RPMI8226 (cell line): ENCODE data around the gene RGPD8.
"Not testable (repeated sequence)": the region's sequence is repeated elsewhere in the genome, so short reads cannot be mapped to it uniquely, and the experiment has no call there.

Experiments used
- DNase-seq: peaks from one replicate; pipeline ENCODE4 v3.0.0-alpha.2; 2015

The RGPD8 gene

DNA sequence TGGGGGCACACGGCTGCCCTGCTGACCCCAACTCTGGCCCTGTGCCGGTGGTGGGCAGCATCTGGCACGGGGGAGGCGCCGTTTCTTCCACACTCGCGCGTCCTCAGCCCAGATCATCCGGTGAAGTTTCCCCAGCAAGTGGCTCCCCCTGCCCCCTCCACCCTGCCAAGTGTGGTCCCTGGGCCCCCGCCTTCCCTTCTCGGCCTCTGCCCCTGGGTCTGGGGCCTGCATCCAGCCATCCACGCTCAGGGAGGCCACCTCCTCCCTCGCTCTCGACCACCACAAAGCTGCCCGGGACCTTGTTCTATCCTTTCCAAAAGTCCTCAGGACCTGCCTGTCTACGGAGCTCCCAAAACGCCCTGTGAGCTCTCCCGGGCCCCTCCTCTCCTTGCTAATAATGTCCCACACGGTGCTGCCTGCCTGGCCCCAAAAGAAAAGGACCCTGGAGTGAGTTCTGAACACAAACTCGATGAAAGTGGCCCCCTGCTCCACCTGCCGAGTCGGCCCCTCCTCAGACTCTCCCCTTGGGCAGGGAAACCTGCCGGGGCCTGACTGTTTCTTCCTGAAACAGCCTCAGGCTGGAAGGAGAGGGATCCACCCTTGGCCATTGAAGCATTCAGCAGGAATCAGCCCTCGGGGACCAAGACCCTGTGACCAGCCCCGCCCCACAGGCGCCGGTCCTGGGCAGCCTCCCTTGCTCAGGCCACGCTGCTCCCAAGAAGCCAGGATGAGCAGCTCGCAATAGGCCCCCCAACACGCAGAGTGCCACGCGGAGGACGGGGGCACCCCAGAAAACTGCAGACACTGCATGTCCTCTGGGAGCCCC, 1.7 kb upstream of the RGPD8 start:
- DNase-seq, result not testable (repeated sequence)

DNA sequence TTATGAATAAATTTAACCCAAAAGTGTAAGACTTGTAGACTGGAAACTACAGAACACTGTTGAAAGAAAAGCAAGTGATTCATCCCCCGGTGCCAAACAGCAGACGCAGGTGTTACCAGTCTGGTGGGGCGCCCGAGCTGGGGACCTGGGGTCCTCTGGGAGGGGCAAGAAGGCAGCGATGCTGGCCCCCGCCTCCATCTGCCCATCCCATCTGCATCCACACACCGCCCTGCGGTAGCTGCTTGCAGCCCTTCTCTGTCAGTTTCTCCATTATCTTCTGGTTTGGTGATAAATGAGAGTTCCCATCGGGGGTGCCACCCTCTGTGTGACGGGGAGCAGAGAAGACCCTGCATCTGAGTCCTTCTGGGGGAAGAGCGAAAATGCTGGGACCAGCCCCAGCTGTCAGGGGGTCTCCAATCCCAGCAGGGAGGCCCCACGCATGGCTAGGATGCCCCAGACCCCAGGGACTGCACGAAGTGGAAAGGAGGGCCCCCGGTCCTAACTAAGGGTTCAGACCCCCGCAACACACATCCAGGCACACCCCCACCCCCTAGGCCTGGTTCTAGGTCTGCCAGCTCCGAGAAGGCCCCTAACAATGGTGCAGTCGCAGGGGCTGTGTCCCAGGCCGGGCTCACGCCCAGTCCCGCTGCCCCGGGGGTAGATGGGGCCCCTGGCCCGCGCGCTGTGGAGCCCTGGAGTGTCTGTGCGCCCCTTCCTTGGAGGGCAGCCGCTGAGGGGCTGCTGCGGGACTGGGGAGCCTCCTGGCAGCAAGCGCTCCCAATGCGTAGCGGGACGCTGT, 686 bp upstream of the RGPD8 start:
- no peak for DNase-seq

DNA sequence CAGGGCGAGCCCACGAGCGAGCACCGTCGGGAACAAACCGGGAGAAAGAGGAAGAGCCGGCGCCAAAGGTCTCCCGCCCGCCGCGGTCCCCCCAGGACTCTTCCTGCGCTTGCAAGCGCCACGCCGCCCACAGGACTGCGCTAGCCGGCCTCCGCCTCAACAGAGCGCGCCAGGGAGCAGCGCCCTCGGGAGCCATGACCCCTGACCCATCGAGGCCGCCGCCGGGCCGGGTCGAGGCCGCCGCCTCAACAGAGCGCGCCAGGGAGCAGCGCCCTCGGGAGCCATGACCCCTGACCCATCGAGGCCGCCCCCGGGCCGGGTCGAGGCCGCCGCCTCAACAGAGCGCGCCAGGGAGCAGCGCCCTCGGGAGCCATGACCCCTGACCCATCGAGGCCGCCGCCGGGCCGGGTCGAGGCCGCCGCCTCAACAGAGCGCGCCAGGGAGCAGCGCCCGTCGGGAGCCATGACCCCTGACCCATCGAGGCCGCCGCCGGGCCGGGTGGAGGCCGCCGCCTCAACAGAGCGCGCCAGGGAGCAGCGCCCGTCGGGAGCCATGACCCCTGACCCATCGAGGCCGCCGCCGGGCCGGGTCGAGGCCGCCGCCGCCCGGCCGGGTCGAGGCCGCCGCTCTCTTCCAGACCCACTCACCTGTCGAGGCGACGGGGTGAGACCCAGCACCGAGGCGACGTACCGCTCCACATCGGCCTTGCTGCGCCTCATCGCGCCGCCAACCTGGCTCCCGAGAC, 538 bp downstream of the RGPD8 start:
- DNase-seq, result not testable (repeated sequence)

DNA sequence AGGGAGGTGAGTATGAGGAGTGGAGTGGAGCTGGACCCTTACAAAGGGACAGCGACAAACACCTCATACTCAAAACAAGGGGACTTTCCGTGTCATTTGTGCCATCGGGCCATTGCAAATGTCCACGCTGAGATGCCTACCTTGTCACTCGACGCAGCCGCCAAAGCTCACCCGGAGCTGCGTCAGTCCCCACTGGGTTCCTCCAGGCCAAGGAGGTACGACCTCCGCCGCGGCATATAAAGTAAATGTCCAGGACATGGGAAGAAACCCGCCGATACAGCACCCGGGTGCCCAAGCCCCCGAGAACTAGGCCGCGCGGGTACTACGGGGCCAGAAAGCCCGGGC, 1.1 kb downstream of the RGPD8 start:
- not testable (repeated sequence) for DNase-seq

DNA sequence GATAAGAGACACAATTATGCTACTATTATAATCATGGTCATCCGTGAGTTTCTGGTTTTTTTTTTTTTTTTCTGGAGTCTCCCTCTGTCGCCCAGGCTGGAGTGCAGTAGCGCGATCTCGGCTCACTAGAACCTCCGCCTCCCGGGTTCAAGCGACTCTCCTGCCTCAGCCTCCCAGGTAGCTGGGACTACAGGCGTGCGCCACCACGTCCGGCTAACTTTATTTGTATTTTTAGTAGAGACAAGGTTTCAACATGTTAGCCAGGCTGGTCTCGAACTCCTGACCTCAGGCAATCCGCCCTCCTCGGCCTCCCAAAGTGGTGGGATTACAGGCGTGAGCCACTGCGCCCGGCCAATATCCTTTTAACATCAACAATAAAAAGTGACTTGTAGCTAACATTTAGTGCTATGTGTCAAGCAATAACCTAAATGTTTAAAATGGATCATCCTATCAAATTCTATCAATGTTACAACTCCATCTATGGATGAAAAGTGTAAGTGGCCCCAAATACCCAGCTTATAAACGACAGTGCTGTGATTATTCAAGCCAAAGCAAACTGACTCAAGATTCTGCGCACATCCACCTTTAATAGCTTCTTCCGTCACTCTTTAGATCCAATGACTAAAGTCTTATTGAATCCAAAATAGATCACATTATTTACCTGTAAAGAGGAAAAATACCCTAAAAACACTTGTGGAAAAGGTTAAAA, 1.7 kb downstream of the RGPD8 start:
- not testable (repeated sequence) for DNase-seq

DNA sequence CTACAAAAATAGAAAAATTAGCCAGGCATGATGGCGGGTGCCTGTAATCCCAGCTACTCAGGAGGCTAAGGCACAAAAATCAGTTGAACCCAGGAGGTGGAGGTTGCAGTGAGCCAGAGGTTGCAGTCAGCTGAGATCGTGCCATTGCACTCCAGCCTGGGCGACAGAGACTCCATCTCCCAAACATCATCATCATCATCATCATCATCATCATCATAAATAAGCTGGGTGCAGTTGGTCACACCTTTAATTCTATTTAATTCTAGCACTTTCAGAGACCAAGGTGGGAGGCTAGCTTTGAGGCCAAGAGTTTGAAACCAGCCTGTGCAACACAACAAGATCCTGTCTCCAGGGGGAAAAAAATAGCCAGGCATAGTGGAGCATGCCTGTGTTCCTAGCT, 8.9 kb downstream of the RGPD8 start:
- not testable (repeated sequence) for DNase-seq

DNA sequence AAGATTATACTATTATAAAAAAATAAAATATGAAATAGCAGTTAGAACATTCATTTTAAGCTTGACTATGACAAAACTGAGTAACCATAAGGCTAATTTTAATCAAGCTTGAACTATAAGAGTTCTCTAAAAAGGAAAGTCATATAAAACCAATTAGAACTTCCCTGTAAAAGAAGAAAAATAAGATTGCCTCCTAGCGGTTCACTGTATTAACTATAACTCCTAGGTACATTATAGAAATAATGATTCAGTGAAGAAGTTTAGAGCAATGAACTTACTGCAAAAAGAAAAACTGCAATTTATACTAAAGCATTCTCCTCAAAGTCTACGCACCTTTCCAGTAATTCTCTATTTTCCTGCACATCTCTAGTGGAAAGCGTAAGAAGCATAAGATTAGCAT, 16.6 kb downstream of the RGPD8 start:
- not testable (repeated sequence) for DNase-seq

DNA sequence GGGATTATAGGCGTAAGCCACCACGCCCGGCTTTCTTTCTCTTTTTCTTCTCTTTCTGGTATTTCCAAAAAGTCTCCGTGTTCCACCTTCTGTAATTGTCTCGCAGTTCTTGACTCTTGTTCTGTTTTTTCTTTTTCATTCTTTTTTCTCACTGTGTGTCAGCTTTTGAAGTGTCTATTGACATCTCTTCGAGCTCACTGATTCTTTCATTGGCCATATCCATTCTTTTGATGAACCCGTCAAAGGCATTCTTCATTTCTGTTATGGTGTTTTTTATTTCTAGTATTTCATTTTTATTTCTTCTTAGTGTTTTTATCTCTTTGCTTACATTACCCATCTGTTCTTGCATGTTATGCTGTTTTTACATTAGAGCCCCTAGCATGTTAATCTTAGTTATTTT, 73.4 kb downstream of the RGPD8 start:
- not testable (repeated sequence) for DNase-seq

DNA sequence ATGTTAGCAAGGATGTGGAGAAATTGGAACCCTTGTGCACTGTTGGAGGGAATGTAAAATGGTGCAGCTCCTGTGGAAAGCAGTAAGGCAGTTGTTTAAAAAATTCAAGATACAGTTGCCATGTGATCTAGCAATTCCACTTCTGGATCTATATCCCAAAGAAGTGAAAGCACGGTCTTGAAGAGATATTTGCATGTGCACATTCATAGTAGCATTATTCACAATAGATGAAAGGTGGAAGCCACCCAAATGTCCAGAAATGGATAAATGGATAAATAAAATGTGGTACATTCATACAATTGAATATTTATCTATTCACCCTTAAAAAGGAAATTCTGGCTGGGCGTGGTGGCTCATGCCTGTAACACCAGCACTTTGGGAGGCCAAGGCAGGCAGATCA, 79.1 kb downstream of the RGPD8 start:
- DNase-seq, result not testable (repeated sequence)

DNA sequence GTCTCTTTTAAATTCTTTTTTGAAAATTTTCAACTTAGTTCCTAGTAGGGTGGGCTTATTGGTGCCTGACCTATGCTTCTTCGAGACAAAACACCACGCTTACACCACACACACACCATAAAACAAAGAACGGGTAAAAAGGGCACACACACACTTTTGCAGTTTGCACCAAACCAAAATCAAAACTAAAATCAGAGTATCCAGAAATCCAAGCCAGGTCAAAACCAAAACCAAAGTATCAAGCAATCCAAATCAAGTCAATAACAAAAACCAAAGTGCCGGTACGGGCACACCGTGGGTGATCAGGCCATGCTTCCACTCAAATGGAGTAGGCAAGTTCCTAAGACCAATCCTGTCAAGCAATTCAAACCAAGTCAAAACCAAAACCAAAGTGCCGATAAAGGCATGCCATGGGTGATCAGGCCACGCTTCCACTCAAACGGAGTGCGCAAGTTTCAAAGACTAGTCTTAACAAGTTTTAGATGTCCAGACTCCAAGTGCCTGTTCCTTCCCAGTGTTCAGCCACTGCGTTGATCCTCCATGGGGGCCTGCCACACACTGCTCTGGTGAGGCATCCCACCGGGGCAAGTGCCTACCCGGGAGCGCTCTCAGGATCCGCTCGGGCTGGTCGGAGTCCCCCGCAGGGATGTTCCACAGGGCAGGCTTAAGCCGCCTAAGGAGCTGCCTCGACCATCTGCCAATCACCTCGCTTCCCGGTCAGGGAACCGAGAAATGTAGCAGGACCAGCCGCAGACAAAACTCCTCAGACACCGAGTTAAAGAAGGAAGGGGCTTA, 80.4 kb downstream of the RGPD8 start:
- not testable (repeated sequence) for DNase-seq

DNA sequence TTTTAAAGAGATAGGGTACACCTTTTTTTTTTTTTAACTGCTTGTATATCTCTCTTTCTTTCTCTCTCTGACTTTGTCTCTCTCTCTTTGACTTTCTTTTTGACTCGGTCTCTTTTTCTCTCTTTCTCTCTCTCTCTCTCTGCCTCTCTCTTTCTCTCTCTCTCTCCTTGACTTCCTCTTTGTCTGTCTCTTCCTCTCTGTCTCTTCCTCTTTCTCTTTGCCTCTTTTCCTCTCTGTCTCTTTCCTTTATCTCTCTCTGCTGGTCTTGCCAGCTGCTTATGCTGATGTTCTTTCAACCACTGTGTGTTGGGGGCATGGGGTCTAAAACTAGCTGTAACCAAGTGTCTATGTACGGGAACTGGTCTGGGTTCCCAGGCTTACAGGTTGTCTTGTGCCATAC, 81.2 kb downstream of the RGPD8 start:
- DNase-seq, result not testable (repeated sequence)

DNA sequence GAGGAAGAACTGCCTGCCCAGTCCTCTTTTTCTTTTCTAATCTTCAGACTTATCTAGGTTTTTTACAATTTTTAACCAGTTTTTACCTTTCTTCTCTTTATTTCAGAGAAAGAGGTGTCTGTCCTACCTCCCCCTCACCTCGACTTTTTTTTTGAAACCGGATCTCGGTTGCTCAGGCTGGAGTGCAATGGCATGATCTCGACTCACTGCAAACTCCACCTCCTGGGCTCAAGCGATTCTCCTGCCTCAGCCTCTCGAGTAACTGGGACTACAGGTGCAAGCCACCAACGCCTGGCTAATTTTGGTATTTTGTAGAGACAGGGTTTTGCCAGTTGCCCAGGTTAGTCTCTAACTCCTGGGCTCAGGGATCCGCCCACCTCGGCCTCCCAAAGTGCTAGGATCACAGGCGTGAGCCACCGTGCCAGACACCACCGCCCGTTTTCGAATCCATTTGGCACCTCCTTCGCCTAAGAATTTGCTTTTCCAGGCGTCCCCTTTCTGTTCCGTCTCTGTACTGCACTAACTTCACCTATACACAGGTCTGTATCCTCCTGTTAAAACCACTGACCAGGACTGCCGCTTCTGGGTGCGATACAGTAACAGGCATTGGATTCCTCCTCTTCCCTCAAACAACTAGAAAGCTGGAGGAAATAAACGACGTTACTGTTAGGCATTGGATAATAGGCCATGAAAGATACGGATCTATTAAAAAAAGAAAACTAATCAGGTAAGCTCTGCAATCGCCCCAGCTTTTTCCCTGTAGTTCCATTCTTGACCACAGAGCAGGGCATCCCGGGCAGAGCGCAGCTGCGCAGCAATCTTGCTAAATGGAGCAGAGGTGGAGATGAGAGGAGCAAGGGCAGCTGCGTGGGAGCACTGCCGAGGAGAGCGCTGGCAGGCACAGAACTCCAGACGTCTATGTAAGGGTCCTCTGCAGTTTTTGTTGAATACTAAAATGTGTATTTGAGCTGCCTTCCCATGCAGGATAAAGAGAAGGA, 88.1 kb downstream of the RGPD8 start:
- DNase-seq, result no peak

DNA sequence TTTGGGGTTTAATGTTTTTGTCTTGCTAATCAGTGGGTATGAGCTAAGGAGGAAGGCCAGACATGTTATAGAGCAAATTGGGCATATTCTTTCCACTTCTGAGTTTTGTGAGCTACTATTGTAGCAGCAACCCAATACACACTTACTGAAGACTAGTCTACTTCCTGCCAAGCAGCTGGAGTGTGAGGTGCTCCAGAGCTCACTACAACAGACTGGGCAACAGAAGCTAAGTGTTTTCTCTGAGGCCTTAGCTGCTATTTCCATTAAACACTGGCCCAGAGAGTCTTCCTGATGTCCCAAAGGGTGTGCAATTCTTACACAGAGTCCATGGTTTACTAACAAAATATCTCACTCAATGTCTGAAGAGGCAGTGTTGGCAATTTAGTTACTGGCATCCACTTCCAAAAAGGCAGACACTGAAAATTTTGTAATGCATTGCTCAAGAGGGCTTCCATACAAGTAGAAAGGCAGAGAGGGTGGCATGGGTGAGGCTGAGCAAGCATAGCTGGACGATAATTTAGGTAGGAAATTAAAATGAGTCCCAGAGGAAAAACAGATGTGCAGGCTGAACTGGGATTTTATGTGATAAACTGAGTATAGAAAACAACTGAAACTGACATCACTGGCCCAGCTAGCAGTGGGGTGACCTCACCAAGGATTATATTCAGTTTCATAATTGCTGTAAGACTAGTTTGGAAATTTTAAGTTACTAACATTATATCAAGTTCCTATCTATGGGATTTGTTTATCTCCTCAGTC, 89.4 kb downstream of the RGPD8 start:
- no peak for DNase-seq

DNA sequence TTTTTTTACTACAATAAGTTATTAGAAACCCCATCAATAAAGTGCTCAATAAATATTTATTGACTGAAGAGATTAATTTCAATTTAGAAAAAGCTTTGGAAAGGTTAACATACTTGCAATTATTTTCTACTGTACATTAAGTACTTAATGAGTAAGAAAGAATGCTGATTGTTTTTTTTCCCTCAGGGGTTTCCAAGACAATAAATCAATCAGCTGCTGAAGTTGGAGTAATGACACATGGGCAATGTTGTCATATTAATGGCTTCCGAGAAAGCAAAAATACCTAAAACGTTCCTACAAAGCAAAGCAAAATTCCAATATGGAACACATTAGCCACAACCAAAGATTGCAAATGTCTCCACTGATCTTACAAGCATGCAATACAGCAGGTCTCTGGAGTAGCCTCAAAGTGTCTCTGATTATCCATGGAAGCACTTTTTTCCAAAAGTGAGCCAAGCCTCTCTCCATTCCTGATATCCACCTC, 91.3 kb downstream of the RGPD8 start:
- DNase-seq, result no peak

DNA sequence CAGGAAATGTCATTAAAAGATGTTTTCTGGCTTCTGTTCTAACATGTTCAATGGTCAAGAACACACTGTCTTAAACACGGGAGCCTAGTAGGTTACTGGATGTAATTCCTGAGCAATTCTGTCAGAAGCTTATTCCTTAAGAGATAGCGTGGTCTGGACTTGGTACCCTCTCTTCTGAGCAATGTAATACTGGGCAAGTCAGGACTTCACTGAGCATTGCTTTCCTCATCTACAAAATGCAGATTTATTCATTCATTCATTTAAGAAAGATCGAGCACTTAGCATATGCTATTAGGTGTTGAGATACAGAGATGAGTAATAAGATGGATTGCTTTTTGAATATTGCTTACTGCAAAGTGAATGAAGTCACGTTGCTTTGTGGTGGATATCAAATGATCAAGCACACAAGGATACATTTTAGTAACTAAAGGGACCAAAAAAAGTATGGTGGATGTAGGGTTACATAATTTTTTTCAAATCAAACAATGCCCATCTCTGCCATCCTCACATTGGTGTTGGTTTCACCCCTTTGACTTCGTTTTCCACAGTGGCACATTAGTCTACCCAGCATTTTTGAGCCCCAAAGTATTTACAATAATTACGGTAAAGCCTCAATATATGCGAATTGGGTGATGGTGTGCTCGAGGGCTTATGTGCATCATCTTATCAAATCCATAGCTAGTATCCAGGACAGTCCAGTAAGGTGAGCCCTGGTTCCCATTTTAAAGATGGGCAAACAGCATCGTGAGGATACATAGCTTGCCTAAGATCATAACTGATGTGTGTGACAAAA, 92.8 kb downstream of the RGPD8 start:
- no peak for DNase-seq

DNA sequence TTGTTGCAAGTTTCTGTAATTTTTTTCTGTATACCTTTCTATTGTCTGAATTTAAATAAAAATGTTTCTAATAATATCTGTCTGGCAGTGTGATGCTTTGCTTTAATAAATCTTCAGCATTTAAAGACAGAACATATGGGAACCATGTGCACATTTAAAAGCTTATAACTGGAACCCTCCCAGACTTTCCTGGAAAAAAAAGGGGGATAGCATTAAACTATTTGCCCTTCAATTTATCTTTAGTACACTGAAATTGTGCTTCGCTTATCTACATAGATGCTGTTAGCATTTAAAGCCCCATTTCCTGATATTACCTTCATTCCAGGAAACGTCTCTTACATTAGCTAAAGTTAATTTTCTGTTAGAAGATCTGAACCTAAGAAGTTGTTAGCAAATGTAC, 93.5 kb downstream of the RGPD8 start:
- DNase-seq, result no peak

DNA sequence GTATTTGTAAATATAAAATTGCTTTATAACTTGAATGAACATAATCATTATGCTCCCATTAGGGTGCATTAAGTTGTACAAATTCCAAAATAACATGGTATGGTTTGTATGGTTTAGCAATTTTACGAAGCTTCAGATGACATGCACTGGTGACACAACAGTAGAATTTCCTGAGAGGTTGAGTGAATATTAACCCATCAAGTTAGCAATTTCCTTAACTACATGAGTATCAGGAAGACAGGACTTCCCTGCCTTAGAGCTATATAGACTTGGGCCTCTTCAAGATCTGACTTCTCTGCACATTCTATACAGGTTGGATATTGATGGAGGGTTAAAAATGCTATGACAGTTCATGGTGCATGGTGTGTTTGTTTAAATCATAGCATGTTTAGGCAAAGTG, 97.8 kb downstream of the RGPD8 start:
- DNase-seq, result no peak

DNA sequence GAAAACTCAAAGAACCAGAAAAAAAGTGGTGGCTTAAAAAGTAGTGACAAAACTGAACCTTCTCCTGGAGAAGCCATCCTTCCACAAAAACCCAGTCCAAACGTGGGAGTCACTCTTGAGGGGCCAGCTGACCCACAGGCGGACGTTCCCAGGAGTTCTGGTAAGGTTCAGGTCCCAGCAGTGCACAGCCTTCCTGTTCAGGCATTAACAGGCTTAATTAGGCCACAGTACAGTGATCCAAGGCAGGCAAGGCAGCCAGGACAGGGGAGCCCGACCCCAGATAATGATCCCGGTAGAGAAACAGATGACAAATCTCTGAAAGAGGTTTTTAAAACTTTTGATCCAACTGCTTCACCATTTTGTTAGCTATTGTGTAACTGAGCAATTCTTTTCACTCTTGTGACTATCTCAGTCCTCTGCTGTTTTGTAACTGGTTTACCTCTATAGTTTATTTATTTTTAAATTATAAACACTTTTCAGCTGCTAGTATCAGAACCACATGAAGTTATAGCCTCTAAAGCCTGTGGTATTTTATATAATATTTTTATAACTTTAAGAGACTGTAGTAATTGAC, 101.2 kb downstream of the RGPD8 start:
- DNase-seq, result no peak

DNA sequence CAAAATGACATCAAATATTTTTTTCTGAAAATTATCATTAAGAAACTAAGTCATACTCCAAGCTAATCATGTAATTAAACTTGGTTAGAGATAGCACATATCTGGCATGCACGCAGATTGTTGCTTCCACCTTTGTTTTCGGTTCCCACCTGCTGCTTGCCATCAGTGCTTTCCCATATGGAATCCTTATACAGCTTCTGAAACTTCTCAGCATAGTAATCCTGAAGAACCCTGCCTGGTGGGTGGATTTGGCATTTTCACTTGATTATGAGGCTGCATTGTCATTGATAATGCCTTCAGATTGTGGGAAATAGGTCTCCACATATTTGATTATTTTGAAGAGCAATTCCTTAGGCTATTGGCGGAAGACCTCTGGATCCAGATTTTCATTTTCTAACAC, 110.5 kb downstream of the RGPD8 start:
- no peak for DNase-seq
